H1 (cell line): ENCODE measurements around the gene DPF1. TPM values are rescaled to one million over a fixed set of nuclear protein-coding genes. Genes with fewer than 3 reads are reported as not detected.

ENCODE experiments used
- CTCF ChIA-PET: fragments of 300-600 bp; sonication (Branson Sonifier 250); formaldehyde crosslinking; loops from one replicate; lab custom pipeline; 2021; ENCODE audit not compliant: partially characterized antibody; lab: Charles Lee
- POLR2A ChIA-PET: fragments of 300-600 bp; sonication (Branson Sonifier 250); formaldehyde crosslinking; loops from one replicate; lab custom pipeline; 2021; ENCODE audit warnings: inconsistent platforms; ENCODE audit not compliant: partially characterized antibody; lab: Charles Lee
- DNase-seq, 2 experiments: peaks; one replicate each; pipeline versions ENCODE4 v3.0.0 to v3.0.0-alpha.2; 2010 to 2022; ENCODE audit warnings: low spot score in 2 of 2, low read depth in 1 of 2, mixed read lengths in 1 of 2
- FAIRE-seq: peaks from 2 replicates; lab custom pipeline; 2011; peaks lifted over from hg19 to GRCh38; lab: Jason Lieb, UNC
- H2AFZ ChIP-seq: 2 replicates; pipeline ENCODE4 v1.8.1; 2012; ENCODE audit warnings: low read length, inconsistent platforms
- H2AK5ac ChIP-seq: 2 replicates; pipeline ENCODE4 v1.6.1; 2013; ENCODE audit warnings: low read depth, low read length
- H2BK120ac ChIP-seq: replicated peaks from 2 replicates; pipeline ENCODE3; 2013; ENCODE audit warnings: low read depth, low read length, inconsistent platforms
- H2BK12ac ChIP-seq: 2 replicates; pipeline ENCODE4 v1.6.1; 2013; ENCODE audit warnings: low read depth, low read length
- H2BK15ac ChIP-seq: 2 replicates; pipeline ENCODE4 v1.6.1; 2013; ENCODE audit warnings: low read length
- H2BK20ac ChIP-seq: 2 replicates; pipeline ENCODE4 v1.6.1; 2013; ENCODE audit warnings: low read length
- H2BK5ac ChIP-seq: 2 replicates; pipeline ENCODE4 v1.6.1; 2013; ENCODE audit warnings: low read depth, low read length
- H3K14ac ChIP-seq: 2 replicates; pipeline ENCODE4 v1.6.1; 2013; ENCODE audit warnings: inconsistent platforms; ENCODE audit not compliant: insufficient read length
- H3K18ac ChIP-seq: 2 replicates; pipeline ENCODE4 v1.6.1; 2013; ENCODE audit warnings: low read length; ENCODE audit errors: extremely low read depth
- H3K23ac ChIP-seq: 2 replicates; pipeline ENCODE4 v1.6.1; 2013; ENCODE audit warnings: inconsistent platforms; ENCODE audit not compliant: insufficient read length
- H3K23me2 ChIP-seq: 2 replicates; pipeline ENCODE4 v1.6.1; 2013; ENCODE audit warnings: low read depth, low read length
- H3K27ac ChIP-seq: 2 replicates; pipeline ENCODE4 v1.6.1; 2011; ENCODE audit warnings: low read depth, low read length, inconsistent platforms
- H3K27me3 ChIP-seq, 4 experiments: replicated peaks in 1 of 4; 1 replicate in 1 of 4; 2 replicates in 3 of 4; pipeline versions ENCODE4 v1.6.1 to v1.8.1; 2011 to 2013; ENCODE audit warnings: low read length in 3 of 4, mild to moderate bottlenecking in 3 of 4, inconsistent platforms in 2 of 4, mixed read lengths in 2 of 4, moderate library complexity in 1 of 4; ENCODE audit not compliant: control insufficient read depth in 3 of 4, insufficient read depth in 3 of 4; ENCODE audit errors: extremely low read depth in 1 of 4
- H3K36me3 ChIP-seq, 4 experiments: 2 replicates each; pipeline versions ENCODE4 v1.6.1 to v1.8.1; 2011 to 2013; ENCODE audit warnings: mild to moderate bottlenecking in 4 of 4, low read length in 3 of 4, moderate library complexity in 2 of 4, control low read depth in 1 of 4, inconsistent platforms in 1 of 4; ENCODE audit not compliant: insufficient read depth in 4 of 4, control insufficient read depth in 2 of 4
- H3K4ac ChIP-seq: replicated peaks from 2 replicates; pipeline ENCODE3; 2013; ENCODE audit warnings: low read length, low read depth, mixed read lengths, inconsistent platforms; ENCODE audit not compliant: insufficient read length
- H3K4me1 ChIP-seq, 4 experiments: replicated peaks in 1 of 4; 1 replicate in 1 of 4; 2 replicates in 3 of 4; pipeline versions ENCODE4 v1.6.1 to v1.8.1; 2011 to 2013; ENCODE audit warnings: low read length in 3 of 4, inconsistent platforms in 2 of 4, mixed read lengths in 1 of 4; ENCODE audit not compliant: insufficient read depth in 4 of 4, control insufficient read depth in 3 of 4
- H3K4me2 ChIP-seq, 2 experiments: 2 replicates each; pipeline versions ENCODE4 v1.6.1 to v1.8.1; 2011 to 2013; ENCODE audit warnings: low read depth in 2 of 2, low read length in 2 of 2, control low read depth in 1 of 2, inconsistent platforms in 1 of 2, mild to moderate bottlenecking in 1 of 2; ENCODE audit not compliant: insufficient read depth in 1 of 2
- H3K4me3 ChIP-seq, 4 experiments: fragments of 200-600, 300-600 bp in 1 of 4; sonication (generic), shearing (Covaris generic), sonication (Bioruptor Twin) in 1 of 4; 2 replicates each; pipeline versions ENCODE4 v1.5.1 to v1.8.1; 2011 to 2016; ENCODE audit warnings: low read length in 4 of 4, low read depth in 3 of 4, control low read depth in 2 of 4, inconsistent platforms in 2 of 4, mild to moderate bottlenecking in 2 of 4, mixed read lengths in 1 of 4, moderate library complexity in 1 of 4; ENCODE audit not compliant: insufficient read depth in 2 of 4; ENCODE audit errors: extremely low read depth in 1 of 4
- H3K56ac ChIP-seq: replicated peaks from 2 replicates; pipeline ENCODE3; 2013; ENCODE audit warnings: low read depth, mild to moderate bottlenecking, mixed read lengths, low read length, inconsistent platforms; ENCODE audit not compliant: insufficient read length
- H3K79me1 ChIP-seq: 2 replicates; pipeline ENCODE4 v1.6.1; 2013; ENCODE audit warnings: low read depth, low read length, control low read depth
- H3K79me2 ChIP-seq, 2 experiments: 2 replicates each; pipeline versions ENCODE4 v1.6.1 to v1.8.1; 2012 to 2013; ENCODE audit warnings: low read length in 2 of 2, mild to moderate bottlenecking in 2 of 2, inconsistent platforms in 1 of 2; ENCODE audit not compliant: insufficient read depth in 2 of 2, control insufficient read depth in 1 of 2
- H3K9ac ChIP-seq, 4 experiments: replicated peaks in 1 of 4; 1 replicate in 1 of 4; 2 replicates in 3 of 4; pipeline versions ENCODE4 v1.6.1 to v1.8.1; 2011 to 2013; ENCODE audit warnings: low read depth in 3 of 4, low read length in 3 of 4, control low read depth in 2 of 4, mild to moderate bottlenecking in 2 of 4, moderate library complexity in 2 of 4, inconsistent platforms in 1 of 4; ENCODE audit errors: extremely low read depth in 1 of 4
- H3K9me3 ChIP-seq, 2 experiments: 2 replicates each; pipeline versions ENCODE4 v1.6.1 to v1.8.1; 2012 to 2013; ENCODE audit warnings: mild to moderate bottlenecking in 2 of 2, moderate library complexity in 2 of 2, control low read depth in 1 of 2, inconsistent platforms in 1 of 2, low read depth in 1 of 2, low read length in 1 of 2, mixed read lengths in 1 of 2; ENCODE audit not compliant: insufficient read depth in 2 of 2
- H4K20me1 ChIP-seq, 2 experiments: replicated peaks in 1 of 2; 2 replicates each; pipeline versions ENCODE3 to v1.8.1; 2011 to 2013; ENCODE audit warnings: inconsistent platforms in 2 of 2, low read length in 2 of 2, mild to moderate bottlenecking in 1 of 2; ENCODE audit not compliant: insufficient read depth in 2 of 2, control insufficient read depth in 1 of 2
- H4K5ac ChIP-seq: 2 replicates; pipeline ENCODE4 v1.6.1; 2013; ENCODE audit warnings: low read length, low read depth, mixed read lengths, inconsistent platforms; ENCODE audit not compliant: insufficient read length
- H4K8ac ChIP-seq: 2 replicates; pipeline ENCODE4 v1.8.0; 2013; ENCODE audit warnings: mild to moderate bottlenecking, moderate library complexity, low read length, inconsistent platforms; ENCODE audit not compliant: insufficient read depth; ENCODE audit errors: extremely low read depth
- H4K91ac ChIP-seq: replicated peaks from 2 replicates; pipeline ENCODE3; 2013; ENCODE audit warnings: low read length, mixed read lengths, inconsistent platforms; ENCODE audit not compliant: insufficient read length
- BCL11A ChIP-seq, 2 experiments: IDR thresholded peaks; one replicate each; pipeline ENCODE4 v1.6.1; 2011; ENCODE audit warnings: low read depth in 2 of 2, low read length in 2 of 2, mild to moderate bottlenecking in 2 of 2
- BRCA1 ChIP-seq: IDR thresholded peaks from 2 replicates; pipeline ENCODE4 v1.6.1; 2012; ENCODE audit warnings: low read depth, low read length, improper control_type of control experiment
- CREB1 ChIP-seq: IDR thresholded peaks from 2 replicates; pipeline ENCODE4 v1.6.1; 2012; ENCODE audit warnings: inconsistent platforms
- PHF8 ChIP-seq: fragments of 200-600 bp; sonication (generic); conservative IDR thresholded peaks from 2 replicates; pipeline ENCODE4 v1.7.1; 2012; ENCODE audit warnings: low read depth, mild to moderate bottlenecking, inconsistent platforms, low read length, moderate library complexity
- RAD21 ChIP-seq, 2 experiments: IDR thresholded peaks in 1 of 2; conservative IDR thresholded peaks in 1 of 2; 2 replicates each; pipeline ENCODE4 v1.6.1; 2011; ENCODE audit warnings: low read depth in 2 of 2, low read length in 2 of 2, improper control_type of control experiment in 1 of 2, inconsistent platforms in 1 of 2, mild to moderate bottlenecking in 1 of 2, moderate library complexity in 1 of 2
- SIRT6 ChIP-seq: IDR thresholded peaks from one replicate; pipeline ENCODE4 v1.7.1; 2012; ENCODE audit warnings: low read length, inconsistent platforms
- SP1 ChIP-seq: IDR thresholded peaks from 2 replicates; pipeline ENCODE4 v1.6.1; 2011; ENCODE audit warnings: low read depth, low read length
- SRF ChIP-seq: IDR thresholded peaks from 2 replicates; pipeline ENCODE4 v1.6.1; 2011; ENCODE audit warnings: mild to moderate bottlenecking, low read depth, low read length, moderate library complexity
- WGBS, 2 experiments: shearing (Covaris generic) in 1 of 2; methylation state at CpG; one replicate each; pipeline versions ENCODE4 v1.1.6 to v1.1.7; 2013 to 2015; ENCODE audit warnings: low lambda C conversion rate in 2 of 2, mixed read lengths in 2 of 2, inconsistent platforms in 1 of 2, low coverage in 1 of 2, missing lambda C conversion rate in 1 of 2; ENCODE audit not compliant: insufficient replicate concordance in 2 of 2, insufficient coverage in 1 of 2, insufficient read length in 1 of 2; ENCODE audit errors: extremely low coverage in 1 of 2, missing lambda C conversion rate in 1 of 2; 5-methylcytosine and 5-hydroxymethylcytosine counted together
- polyA plus RNA-seq, 7 experiments: library from polyadenylated mRNA; depleted of rRNA in 3 of 7; stranded (reverse) in 5 of 7; unstranded in 2 of 7; fragments of >200 nt in 5 of 7; fragments of 200-250 nt in 2 of 7; gene quantifications; 1 replicate in 5 of 7; 2 replicates in 1 of 7; 4 replicates in 1 of 7; pipeline versions ENCODE4 v1.2.1 to v1.2.3, GENCODE V29; 2011 to 2013; ENCODE audit warnings: missing spikeins in 2 of 7, mixed read lengths in 2 of 7
- total RNA-seq: library from RNA; stranded (reverse); fragmentation: NEBNext Ultra II Directional; extraction: Animal tissue kit (Norgen Biotek cat#: 25700); gene quantifications from 2 replicates; pipeline ENCODE4 v1.2.1, GENCODE V29; 2021
- TF ChIP-seq, protein P1 (sequence below): IDR thresholded peaks from 2 replicates; pipeline ENCODE4 v1.6.1; 2012; ENCODE audit warnings: inconsistent platforms
- TF ChIP-seq, protein P2 (sequence below), 3 experiments: IDR thresholded peaks; 1 replicate in 2 of 3; 2 replicates in 1 of 3; pipeline versions ENCODE4 v1.5.1 to v1.6.1; 2011; ENCODE audit warnings: low read length in 3 of 3, mild to moderate bottlenecking in 3 of 3, inconsistent platforms in 2 of 3, low read depth in 1 of 3, moderate library complexity in 1 of 3; ENCODE audit not compliant: insufficient read depth in 1 of 3; ENCODE audit errors: control extremely low read depth in 1 of 3

The DPF1 gene
- total and polyA plus RNA-seq, 2 of the 8 experiments (the other 6 are each of a cell fraction or from before 2014, with no cell fraction given), result 12.9 to 15.6 TPM

DNA sequence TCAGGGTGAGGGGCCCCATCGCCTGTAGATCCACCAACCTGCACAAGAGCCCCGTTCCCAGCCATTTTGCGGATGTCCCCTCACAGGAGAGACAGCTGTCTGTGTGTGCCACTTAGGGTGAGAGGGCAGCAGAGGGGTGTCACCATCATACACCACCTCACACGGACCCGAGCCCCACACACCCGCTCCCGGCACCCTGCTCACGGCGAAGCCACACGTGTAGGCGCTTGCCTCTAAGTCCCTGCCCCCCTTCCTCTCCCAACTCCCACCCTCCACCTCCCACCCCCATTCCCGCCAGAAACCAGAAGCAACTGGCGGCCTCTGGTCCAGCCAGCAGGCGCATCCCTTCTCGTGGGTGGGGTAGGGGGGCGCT is 4.0 kb upstream of the DPF1 start:
- H3K79me2 ChIP-seq, result peaks cover 0 to 5% of the 10 kb centered on the region in 2 experiments; a peak in 2 of 4 replicates
- no peak overlapping the region for H3K14ac ChIP-seq
- H4K8ac ChIP-seq, result no peak overlapping the region
- 0% methylated on average over 3 of the region's 16 CpGs; no CpG with 5 or more reads in 1 of the 2 experiments for WGBS, 2 experiments
- H3K4me2 ChIP-seq, result peak overlapping the region; percentile 78 to 95
- peak overlapping the region; percentile 76 for H2BK12ac ChIP-seq
- no peak overlapping the region for H3K4ac ChIP-seq
- H3K23me2 ChIP-seq, result peaks cover 14% of the 10 kb centered on the region
- H3K9me3 ChIP-seq, result no peaks in the 10 kb centered on the region
- peaks cover 1% of the 10 kb centered on the region; the same call in 1 of the 2 replicates for H3K79me1 ChIP-seq
- peak overlapping the region; percentile 31 for H4K5ac ChIP-seq
- no peak overlapping the region for H2AK5ac ChIP-seq
- no peak overlapping the region for H3K23ac ChIP-seq
- peak overlapping the region in 1 of 4 experiments; percentile 57; a peak in 3 of 7 replicates for H3K9ac ChIP-seq
- CTCF ChIA-PET, result interaction anchor here (0.6 to 1.9 kb wide), 7 partner anchors 11 to 147 kb away, joined by 3 to 17 read pairs (median 5); no protein-coding TSS in a partner anchor
- peak overlapping the region; percentile 90 for H3K18ac ChIP-seq
- DNase-seq (peak in 1 of 2 experiments; percentile 72), FAIRE-seq (no peak)
- H4K91ac ChIP-seq, result peak overlapping the region; percentile 97
- peak overlapping the region; percentile 35 to 60 (median 46) for H3K4me3 ChIP-seq
- no peaks in the 10 kb centered on the region for H3K36me3 ChIP-seq
- peak overlapping the region; percentile 83 for H2BK20ac ChIP-seq
- H2BK15ac ChIP-seq, result peak overlapping the region; percentile 14; the same call in 1 of the 2 replicates
- peak overlapping the region; percentile 94; the same call in 1 of the 2 replicates for H2BK5ac ChIP-seq
- H4K20me1 ChIP-seq, result peaks cover 0 to 4% of the 10 kb centered on the region in 2 experiments
- H3K27me3 ChIP-seq, result peaks cover 0 to 10% (median 5%) of the 10 kb centered on the region in 4 experiments; a peak in 3 of 7 replicates
- H3K56ac ChIP-seq, result no peak overlapping the region
- H2BK120ac ChIP-seq, result no peak overlapping the region
- H3K4me1 ChIP-seq, result peaks cover 6 to 17% (median 14%) of the 10 kb centered on the region in 4 experiments
- H2AFZ ChIP-seq, result no peak overlapping the region; the same call in 1 of the 2 replicates
- H3K27ac ChIP-seq, result peak overlapping the region; percentile 54; the same call in 1 of the 2 replicates
- POLR2A ChIA-PET, result interaction anchor here (0.9 to 1.8 kb wide), 6 partner anchors 10 to 161 kb away, joined by 3 to 4 read pairs (median 4); partner anchors contain the start of gene SPRED3
- TF ChIP-seq BRCA1 (no peak), SP1 (no peak), SIRT6 (no peak), CREB1 (no peak), RAD21 (IDR thresholded peaks at IDR 0.05 in 1 of 2, conservative IDR thresholded peaks at IDR 0.05 in 1 of 2; ENCODE audit: low read depth in 2 of 2, low read length in 2 of 2) (no peak), SRF (no peak), BCL11A (IDR thresholded peaks at IDR 0.05; ENCODE audit: low read depth in 2 of 2, low read length in 2 of 2) (no peak), PHF8 (no peak)
- TF ChIP-seq, protein P1, sequence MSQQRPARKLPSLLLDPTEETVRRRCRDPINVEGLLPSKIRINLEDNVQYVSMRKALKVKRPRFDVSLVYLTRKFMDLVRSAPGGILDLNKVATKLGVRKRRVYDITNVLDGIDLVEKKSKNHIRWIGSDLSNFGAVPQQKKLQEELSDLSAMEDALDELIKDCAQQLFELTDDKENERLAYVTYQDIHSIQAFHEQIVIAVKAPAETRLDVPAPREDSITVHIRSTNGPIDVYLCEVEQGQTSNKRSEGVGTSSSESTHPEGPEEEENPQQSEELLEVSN, result peak; percentile 63
- TF ChIP-seq, protein P2, sequence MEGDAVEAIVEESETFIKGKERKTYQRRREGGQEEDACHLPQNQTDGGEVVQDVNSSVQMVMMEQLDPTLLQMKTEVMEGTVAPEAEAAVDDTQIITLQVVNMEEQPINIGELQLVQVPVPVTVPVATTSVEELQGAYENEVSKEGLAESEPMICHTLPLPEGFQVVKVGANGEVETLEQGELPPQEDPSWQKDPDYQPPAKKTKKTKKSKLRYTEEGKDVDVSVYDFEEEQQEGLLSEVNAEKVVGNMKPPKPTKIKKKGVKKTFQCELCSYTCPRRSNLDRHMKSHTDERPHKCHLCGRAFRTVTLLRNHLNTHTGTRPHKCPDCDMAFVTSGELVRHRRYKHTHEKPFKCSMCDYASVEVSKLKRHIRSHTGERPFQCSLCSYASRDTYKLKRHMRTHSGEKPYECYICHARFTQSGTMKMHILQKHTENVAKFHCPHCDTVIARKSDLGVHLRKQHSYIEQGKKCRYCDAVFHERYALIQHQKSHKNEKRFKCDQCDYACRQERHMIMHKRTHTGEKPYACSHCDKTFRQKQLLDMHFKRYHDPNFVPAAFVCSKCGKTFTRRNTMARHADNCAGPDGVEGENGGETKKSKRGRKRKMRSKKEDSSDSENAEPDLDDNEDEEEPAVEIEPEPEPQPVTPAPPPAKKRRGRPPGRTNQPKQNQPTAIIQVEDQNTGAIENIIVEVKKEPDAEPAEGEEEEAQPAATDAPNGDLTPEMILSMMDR (IDR thresholded peaks at IDR 0.05; ENCODE audit: control extremely low read depth in 1 of 3, insufficient read depth in 1 of 3, low read depth in 1 of 3, low read length in 3 of 3), result no peak
